WTC11 (cell line): ENCODE data around the gene SUMF1. TPM values are rescaled to one million over a fixed set of nuclear protein-coding genes. Genes with fewer than 3 reads are reported as not detected.

ENCODE experiments used
- ARID4B ChIP-seq: sonication (generic); formaldehyde crosslinking; IDR thresholded peaks from 2 replicates; pipeline ENCODE4 v1.8.0; 2023; ENCODE audit warnings: missing genetic modification reagents, mild to moderate bottlenecking, borderline replicate concordance
- E2F1 ChIP-seq: sonication (generic); formaldehyde crosslinking; IDR thresholded peaks from 2 replicates; pipeline ENCODE4 v1.8.0; 2022; ENCODE audit warnings: mild to moderate bottlenecking, missing genetic modification reagents
- E2F5 ChIP-seq: sonication (generic); formaldehyde crosslinking; IDR thresholded peaks from 2 replicates; pipeline ENCODE4 v1.8.1; 2022; ENCODE audit warnings: mild to moderate bottlenecking, moderate library complexity, missing genetic modification reagents
- ESRRA ChIP-seq: sonication (generic); formaldehyde crosslinking; IDR thresholded peaks from 2 replicates; pipeline ENCODE4 v1.8.1; 2022; ENCODE audit warnings: mild to moderate bottlenecking, missing genetic modification reagents, borderline replicate concordance
- IRF1 ChIP-seq: sonication (generic); formaldehyde crosslinking; IDR thresholded peaks from 2 replicates; pipeline ENCODE4 v1.8.0; 2023; ENCODE audit warnings: missing genetic modification reagents
- MAX ChIP-seq: sonication (generic); formaldehyde crosslinking; IDR thresholded peaks from 2 replicates; pipeline ENCODE4 v1.8.0; 2022; ENCODE audit warnings: mild to moderate bottlenecking, missing genetic modification reagents
- NR1H2 ChIP-seq: sonication (generic); formaldehyde crosslinking; IDR thresholded peaks from 2 replicates; pipeline ENCODE4 v1.9.0; 2021; ENCODE audit warnings: mild to moderate bottlenecking, moderate library complexity, missing genetic modification reagents
- PRDM15 ChIP-seq: sonication (generic); formaldehyde crosslinking; IDR thresholded peaks from 2 replicates; pipeline ENCODE4 v1.8.0; 2022; ENCODE audit warnings: missing genetic modification reagents
- RELA ChIP-seq: sonication (generic); formaldehyde crosslinking; IDR thresholded peaks from 2 replicates; pipeline ENCODE4 v1.8.1; 2022; ENCODE audit warnings: missing genetic modification reagents, mild to moderate bottlenecking, borderline replicate concordance
- USF2 ChIP-seq: sonication (generic); formaldehyde crosslinking; IDR thresholded peaks from 2 replicates; pipeline ENCODE4 v1.8.1; 2023; ENCODE audit warnings: mild to moderate bottlenecking, missing genetic modification reagents, moderate library complexity
- ZNF425 ChIP-seq: fragments of 250-450 bp; sonication (Bioruptor Pico); conservative IDR thresholded peaks from 2 replicates; pipeline ENCODE4 v1.9.0; 2021; ENCODE audit warnings: mild to moderate bottlenecking
- ZNF532 ChIP-seq: fragments of 250-450 bp; sonication (Bioruptor Pico); IDR thresholded peaks from 2 replicates; pipeline ENCODE4 v1.9.0; 2021; ENCODE audit warnings: mild to moderate bottlenecking, borderline replicate concordance
- total RNA-seq: library from RNA; stranded (reverse); gene quantifications from 3 replicates; pipeline ENCODE4 v1.2.3, GENCODE V29; 2021

The SUMF1 gene
- total RNA-seq, 1 experiment from 2014 or later = 10.4 TPM

GRCh38 chr3:4509983-4510755 lies 43.1 kb upstream of the SUMF1 start (continued):
- TF ChIP-seq USF2 (CRISPR knock-in tag) (no peak), RELA (no peak), MAX (CRISPR knock-in tag) (no peak), IRF1 (CRISPR knock-in tag) (no peak), E2F1 (no peak), ZNF532 (CRISPR knock-in tag) (no peak), E2F5 (no peak), ESRRA (CRISPR knock-in tag) (no peak), NR1H2 (no peak), ZNF425 (CRISPR knock-in tag) (no peak), ARID4B (CRISPR knock-in tag) (no peak), PRDM15 (CRISPR knock-in tag) (no peak)
